ENCODE measurements around the gene TMEFF2.

- TF ChIP-seq GATA2 (IDR thresholded peaks at IDR 0.05; ENCODE audit: low read depth, low read length) (no peak), GATA3 (IDR thresholded peaks at IDR 0.05; ENCODE audit: low read depth, low read length) (no peak)
These were observed 7.9 kb downstream of the TMEFF2 start for GRCh38 chr2:192186806-192187205.

All from SH-SY5Y (cell line).